Dermis lymphatic vessel endothelial cell (primary cell): ENCODE results near the gene ZNF718. TPM values are rescaled to one million over a fixed set of nuclear protein-coding genes. Genes with fewer than 3 reads are reported as not detected.

ENCODE experiments used
- total RNA-seq: library from RNA; depleted of rRNA; stranded (reverse); fragments of >200 nt; gene quantifications from 2 replicates; pipeline ENCODE4 v1.2.1, GENCODE V29; 2014

The ZNF718 gene
- total RNA-seq = 3.1 and 4.3 TPM in 2 replicates

GRCh38 chr4:124275-125081, at the start of gene ZNF718:
TSS of gene ZNF718 (plus strand) at chr4:124501. CDS start at chr4:124671, 170 bp downstream.

Other genes starting within 250 kb of the ZNF718 start
- gene ZNF595, start 71.2 kb upstream of the ZNF718 start, total RNA-seq = 10.4 and 13.6 TPM in 2 replicates
- gene ZNF732, start 181.0 kb downstream of the ZNF718 start, total RNA-seq = 0.22 and 0.60 TPM in 2 replicates
- 11.6 and 13.5 TPM in 2 replicates for gene ZNF141, start 213.3 kb downstream of the ZNF718 start, total RNA-seq